Activated CD4-positive, alpha-beta T cell treated with anti-CD3 and anti-CD28 coated beads, Interleukin-2, amount 50 U/mL, for 24 hours (primary cell): Measurements from ENCODE around the gene FHL2.

ENCODE experiments used
- DNase-seq, 2 donors: peaks; one replicate each; pipeline ENCODE4 v3.0.0-alpha.2; 2020; ENCODE audit warnings: low read depth in 1 of 2, low spot score in 1 of 2

FHL2 gene

DNA sequence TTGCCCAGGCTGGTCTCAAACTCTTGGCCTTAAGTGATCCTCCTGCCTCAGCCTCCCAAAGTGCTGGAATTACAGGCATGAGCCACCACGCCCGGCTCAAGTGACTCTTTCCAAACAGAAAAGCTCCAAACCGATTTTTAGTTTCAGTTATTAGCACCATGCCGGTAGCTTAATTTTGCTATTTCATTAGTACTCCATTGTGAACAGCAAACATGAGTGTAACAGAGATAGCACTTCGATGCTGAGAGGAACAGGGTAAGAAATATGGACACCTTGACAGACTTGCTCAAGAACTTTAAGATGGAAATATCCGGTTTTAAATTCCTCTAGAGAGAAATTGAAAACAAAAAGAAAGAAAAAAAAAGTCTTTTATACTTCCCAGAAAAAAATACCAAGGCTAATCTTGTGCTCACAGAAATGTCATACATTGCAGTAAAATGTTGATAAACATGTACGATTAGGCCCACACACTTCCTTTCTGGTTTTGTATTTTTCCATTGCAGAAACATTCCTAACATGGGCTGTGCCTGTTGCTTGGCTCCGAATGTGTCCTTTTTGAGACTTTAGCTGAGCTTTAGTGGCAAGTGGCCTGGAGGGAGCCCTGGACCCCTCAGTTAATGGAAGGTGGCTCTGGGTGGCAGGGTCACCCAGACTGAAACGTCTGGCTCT, 18.3 kb downstream of the FHL2 start:
- no peak for DNase-seq

DNA sequence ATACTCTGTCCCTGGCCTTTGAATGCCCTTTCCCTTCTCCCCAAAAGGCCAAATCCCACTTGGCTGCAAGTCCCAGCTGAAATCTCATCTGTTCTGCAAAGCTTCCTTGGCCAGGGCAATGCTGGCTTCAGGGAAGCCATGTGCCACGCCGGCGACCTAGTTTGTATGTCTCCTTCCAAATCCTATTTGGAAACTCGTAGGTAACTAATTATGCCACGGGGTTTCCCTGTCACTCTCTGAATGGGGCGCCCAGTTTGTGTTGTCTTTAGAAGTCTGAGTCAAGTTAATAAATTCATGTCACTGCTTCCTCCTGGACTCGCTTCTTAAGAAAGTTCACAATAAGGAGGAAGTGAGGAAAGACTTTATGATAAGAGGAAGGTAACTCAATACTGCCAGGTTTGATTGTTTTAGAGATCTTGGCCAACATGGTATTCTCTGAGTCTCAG, 19.1 kb downstream of the FHL2 start:
- no peak for DNase-seq

DNA sequence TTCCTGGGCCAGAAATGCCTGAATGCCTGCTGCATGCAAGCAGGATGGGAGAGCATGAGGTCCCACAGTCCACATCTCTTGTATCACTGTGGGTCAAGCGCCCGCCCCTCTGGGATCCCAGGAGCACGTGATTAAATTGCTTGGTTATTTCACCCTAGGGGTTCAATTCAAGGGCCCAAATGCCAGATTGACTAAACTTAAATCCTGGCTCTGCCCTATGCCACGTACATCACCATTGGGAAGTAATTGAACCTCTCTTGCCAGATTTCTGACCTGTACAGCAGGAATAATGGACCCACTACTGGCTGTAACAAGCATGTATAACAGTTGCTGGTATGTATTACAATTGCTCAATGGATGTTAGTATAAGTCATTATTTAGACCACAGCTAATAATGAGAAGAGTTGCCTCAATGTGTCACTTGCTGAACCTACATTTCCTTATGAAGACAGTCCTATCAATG, 19.9 kb downstream of the FHL2 start:
- DNase-seq = no peak

DNA sequence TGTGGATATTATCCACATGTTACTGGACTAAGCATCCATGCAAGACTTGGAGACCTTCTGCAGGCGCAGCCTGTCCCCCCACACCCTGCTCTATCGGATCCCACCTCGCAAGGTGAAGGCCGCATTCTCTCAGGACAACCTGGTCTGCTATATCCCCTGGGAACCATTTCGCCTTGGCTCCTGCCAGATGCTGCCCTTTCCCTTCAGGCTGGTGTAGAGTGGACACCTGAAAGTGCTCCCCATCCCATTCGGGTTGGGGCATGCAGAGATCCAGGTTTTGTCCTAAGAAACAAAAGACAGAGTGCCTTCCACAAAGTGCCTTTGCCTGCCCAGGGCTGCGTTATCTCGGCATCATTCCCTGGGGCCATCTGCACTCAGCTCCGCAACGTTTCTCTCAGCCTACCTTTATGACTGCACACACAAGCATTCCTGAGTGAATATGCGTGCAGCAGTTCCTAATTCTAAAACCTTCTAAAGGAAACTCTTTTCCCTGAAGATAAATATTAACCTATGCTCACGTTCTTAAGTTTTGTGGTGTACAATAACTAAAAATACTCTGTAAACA, 20.5 kb downstream of the FHL2 start:
- no peak for DNase-seq

DNA sequence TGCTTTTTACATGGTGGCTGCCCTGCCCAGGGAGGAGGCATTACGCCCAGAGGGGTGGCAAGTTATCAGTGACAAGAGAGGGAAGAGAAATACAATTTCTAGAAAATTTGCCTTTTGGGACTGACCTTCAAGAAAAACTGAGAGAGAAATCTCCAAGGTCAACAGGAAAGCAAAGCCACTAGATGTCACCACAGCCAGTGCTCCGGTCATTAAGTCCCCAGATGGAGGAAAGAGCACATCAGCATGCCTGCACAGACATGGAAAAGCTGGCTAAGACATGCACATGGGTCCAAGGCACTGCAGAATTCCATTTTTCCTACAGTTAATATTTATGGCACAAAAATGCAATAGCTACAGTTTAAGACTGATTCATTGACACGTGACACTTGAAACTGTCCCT, 21.0 kb downstream of the FHL2 start:
- DNase-seq = no peak

DNA sequence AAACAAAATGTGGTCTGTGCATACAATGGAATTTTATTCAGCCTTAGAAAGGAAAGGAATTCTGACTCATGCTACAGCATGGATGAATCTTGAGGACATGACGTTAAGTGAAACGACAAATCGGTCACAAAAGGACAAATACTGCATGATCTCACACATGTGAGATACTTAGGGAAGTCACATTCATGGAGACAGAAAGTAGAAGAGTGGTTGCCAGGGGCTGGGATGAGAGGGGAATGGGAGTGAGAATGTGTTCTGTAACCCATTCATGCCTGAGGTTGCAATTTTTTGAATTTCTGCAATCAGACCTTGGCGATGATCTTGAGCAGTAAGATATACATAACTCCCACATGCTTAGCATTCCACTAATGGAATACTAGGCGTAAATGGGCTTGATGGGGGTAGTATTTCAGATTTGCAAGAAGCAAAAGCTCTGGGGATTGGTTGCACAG, 22.0 kb downstream of the FHL2 start:
- no peak for DNase-seq

DNA sequence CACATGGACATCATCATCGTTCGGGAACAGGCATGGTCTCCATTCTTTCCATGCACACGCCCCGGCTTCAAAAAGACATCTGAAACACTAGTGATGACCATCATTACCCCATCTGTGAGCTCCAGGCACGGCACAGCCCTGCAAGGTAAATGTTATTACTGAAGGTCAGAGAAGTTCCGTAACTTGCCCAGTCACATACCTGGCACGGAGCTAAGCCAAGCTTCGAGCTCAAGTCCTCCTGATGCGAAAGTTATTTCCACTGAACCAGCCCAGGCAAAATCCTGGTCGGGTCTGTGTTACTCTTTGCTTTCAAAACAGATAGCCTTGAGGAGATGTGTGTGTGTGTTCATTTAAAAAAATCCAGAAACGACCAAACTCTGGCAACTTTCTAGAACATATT, 22.8 kb downstream of the FHL2 start:
- no peak for DNase-seq

DNA sequence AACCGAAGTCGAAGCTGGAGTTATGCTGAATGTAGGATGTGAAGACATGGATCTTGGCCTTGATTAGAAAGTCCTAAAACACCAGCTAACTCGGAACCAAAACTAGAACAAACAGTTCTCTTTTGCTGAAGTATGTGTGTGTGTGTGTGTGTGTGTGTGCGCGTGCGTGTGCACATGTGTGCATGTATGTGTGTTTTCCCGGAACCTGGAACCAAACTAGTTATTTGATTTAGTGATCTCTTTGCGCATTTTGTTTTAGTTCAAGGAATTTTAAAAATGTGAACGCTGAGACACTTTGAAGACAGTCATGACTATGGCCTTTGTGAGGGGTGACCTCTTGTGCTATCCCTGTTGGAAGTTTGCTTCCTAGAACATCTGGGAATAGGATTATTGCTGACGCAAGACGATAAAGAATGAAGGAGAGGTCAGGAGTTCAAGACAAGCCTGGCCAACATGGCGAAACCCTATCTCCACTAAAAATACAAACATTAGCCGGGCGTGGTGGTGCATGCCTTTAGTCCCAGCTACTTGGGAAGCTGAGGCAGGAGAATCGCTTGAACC, 23.8 kb downstream of the FHL2 start:
- DNase-seq = no peak

DNA sequence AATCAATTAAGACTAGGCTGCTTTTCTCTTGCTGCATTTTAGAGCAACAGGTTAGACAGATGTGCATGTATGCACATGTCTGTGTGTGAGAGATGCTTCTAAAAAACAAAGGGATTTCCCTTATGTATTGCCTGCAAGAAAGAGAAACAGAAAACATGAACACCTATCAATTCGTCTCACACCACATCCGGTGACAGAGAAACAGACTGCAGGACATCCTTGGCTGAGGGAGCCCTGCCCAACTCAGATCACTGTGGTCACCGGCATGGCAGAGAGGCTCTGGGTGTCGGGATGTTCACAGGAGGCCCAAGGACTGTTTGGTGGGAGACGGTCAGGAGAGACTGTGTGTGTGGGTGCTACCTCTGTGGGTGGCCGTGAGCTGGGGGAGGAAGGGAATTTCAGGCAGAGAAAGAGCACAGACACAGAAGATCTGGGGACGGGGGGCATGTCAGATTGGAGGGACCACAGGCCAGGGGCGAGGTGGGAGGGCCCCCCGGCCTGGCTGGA, 24.9 kb downstream of the FHL2 start:
- no peak for DNase-seq

DNA sequence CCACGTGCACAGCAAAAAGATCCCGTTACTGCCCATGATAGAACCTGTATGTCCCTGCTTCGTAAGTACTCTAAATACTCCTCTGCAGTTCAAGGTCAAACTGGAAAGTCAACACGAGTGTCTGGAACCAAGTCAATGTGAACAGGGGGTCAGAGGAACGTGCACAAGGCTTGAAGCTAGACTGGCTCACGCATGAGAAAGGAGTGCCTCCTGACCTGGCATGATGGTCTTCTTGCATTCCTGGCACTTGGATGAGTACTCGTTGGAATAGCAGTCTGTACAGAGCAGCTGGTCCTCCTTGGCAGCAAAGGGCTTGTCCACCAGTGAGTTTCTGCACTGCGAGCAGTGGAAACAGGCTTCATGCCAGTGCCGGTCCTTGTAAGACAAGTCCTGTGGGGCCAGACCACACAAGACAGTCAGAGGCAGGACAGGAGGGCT, 25.5 kb downstream of the FHL2 start:
- no peak for DNase-seq

DNA sequence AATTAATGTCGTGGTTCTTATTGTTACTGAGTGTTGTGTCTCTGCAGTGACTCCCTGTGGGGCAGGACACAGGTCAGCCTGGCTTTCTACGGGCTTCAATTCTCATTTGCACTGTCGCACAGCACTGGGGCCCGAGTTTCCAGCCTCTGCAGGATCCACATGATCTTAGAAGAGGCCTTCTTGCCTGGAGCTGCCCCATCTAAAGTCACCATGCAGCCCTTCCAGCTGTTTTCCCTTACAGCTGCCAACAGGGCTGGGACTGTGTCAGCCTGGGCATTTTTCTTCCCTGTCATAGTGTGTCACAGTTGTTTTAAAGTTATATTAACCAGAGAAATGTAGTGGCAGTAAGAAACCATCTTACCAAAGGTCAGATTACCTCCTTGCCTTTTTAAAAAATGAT, 27.0 kb downstream of the FHL2 start:
- DNase-seq = no peak

DNA sequence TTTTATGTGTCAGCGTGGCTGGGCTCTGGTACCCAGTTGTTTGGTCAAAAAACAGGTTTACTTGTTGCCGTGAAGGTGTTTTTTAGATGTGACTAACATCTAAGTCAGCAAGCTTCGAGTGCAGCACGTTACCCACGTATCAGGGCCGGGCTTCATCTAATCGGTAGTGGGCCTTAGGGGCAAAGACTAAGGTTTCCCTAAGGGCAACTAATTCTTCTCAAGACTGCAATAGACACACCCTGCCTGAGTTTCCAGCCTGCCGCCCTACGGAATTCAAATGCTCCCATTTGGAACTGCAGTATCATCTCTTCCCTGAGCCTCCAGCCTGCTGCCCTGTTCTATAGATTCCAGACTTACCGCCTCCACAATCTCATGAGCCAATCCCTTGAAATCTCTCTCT, 27.7 kb downstream of the FHL2 start:
- no peak for DNase-seq

DNA sequence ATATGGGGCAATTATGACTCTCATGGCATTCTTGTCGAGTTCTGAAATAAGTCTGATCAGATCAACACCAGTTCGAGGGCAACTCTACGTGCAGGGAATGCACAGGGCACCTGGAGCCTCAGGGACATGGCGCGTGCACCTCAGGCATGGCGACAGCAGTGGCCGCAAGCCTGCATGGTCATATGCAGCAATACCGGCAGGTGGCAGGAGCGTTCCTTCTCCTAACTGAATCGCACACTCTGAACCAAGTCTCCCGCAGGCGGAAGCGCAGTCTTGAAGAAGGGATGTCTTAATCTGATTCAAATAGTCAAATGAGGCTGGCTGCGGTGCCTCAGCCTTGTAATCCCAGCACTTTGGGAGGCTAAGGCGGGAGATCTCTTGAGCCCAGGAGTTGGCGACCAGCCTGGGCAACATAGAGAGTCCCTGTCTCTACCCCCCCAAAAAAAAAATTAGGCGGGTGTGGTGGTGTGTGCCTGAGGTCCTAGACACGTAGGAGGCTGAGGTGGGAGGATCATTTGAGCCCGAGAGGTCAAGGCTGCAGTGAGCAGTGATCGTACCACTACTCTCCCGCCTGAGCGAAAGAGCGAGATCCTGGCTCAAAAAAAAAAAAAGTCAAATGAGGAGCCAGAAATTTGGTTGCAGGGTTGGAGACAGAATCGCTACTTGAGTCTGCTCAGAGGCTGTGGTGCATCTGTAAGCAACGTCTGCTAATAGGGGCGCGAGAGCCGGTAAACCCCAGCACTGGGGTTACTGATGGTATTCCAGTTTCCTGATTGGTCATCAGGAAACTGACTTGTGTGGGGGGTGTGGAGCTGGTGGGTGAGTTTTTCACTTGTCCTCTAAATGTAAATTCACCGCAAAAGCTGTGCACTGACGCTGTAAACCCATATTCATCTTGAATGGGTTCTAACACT, 28.8 kb downstream of the FHL2 start:
- DNase-seq = peak; percentile 75 to 81

DNA sequence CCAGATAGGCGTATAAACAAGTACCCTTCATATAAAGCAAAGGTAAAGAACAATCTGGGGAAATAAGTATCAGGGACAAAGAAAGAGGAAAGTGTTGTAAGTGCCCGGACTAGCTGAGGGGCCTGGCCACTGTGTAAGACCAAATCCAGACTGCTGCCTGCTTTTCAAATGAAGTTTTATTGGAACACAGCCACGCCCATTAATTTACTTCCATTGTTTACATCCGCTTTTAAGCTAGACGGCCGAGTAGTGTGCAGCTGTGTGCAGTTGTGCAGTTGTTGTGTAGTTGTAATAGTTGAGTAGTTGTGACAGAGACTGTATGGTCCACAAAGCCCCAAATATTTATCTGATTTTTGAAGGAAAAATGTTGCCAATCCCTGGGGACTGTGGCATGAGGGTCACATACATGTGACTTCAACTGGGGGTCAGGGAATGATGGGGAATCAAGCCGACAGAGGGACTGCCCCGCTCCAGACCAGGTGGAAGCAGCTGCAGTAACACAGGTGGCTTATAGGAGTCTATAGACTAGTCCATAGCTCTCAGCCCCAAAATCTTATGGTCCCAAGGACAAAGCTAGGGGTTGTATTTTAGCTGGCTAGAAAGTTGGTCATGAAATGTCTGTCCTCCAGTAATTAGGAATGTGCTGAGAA, 30.0 kb downstream of the FHL2 start:
- no peak for DNase-seq

DNA sequence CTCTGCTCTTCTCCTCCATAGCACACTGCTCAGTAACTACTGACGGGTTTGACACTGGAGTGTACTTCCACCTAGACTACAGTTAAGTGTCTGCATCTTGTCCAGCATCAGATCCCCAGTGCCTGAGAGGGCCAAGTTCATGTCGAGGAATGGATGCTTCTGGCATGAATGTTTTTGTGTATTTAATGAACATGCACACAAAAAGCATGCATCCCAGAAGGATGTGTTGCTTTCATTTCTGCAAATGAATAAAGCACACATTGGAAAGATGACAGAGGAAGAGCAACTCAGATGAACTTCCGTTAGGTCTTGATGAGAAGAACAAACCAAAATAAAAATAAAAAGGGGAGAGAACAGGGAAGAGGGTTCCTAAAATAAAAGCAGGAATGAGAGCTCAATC, 33.6 kb downstream of the FHL2 start:
- DNase-seq = no peak

DNA sequence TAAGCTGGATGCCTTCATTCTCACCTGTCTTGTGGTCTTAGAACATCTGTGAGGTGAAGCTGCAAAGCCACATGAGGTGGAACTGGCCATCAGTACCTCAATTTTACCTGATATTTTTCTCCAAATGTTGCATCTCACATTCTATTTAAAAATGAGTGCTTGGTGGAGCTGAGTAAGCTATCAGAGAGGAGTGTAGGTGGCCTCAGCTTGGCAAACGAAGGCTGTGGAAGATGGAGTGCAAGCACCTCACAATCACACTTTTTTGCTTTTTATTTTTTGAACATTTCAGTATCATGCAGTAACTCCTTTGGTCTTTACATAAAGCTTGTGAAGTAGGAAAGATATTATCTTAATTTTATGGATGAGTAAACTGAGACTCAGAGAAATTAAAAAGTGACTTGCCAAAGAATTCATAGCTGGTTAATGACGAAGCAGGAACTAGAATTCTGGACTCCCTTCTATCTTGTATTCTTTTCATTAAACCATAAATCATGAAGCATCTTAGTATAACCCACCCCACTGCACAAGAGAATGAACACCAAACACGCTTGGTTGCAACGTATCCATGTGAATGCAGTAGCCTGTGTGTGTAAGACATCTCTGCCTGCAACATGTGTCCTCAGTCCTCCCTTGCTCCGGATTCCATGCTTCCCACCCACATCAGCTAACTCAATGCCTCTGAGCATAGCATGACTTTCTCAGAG, 34.3 kb downstream of the FHL2 start:
- no peak for DNase-seq

DNA sequence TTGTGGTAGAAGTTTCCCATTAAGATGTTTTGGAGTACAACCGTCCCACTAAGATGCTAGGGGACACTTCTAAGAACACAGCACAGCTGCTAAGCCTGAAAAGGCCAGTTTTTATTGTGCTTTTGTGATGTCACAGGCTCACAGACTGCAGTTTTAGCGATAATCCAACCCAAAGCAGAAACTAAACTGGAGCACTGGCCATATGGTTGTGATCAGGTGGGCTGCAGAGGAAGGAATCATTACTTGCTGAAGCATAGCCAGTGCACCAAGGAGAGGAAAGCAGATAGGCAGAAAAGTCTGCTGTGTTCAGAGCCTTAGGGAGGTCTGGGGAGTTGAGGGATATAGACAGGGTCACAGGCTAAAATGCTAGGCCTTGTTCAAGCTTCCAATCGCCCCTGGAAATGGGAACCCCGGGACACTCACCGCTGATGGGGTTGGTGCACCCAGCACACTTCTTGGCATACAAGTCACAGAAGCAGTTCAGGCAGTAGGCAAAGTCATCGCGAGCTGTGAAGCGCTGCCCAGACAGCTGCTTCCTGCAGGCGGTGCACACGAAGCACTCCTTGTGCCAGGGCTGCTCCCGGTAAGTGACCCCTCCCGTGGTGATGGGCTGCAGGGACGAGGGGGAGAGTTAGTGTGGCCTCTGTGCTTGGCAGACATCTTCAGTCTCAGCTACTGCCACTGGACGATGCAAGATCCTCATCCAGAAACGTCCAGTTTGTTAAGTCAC, 35.8 kb downstream of the FHL2 start:
- DNase-seq = no peak

DNA sequence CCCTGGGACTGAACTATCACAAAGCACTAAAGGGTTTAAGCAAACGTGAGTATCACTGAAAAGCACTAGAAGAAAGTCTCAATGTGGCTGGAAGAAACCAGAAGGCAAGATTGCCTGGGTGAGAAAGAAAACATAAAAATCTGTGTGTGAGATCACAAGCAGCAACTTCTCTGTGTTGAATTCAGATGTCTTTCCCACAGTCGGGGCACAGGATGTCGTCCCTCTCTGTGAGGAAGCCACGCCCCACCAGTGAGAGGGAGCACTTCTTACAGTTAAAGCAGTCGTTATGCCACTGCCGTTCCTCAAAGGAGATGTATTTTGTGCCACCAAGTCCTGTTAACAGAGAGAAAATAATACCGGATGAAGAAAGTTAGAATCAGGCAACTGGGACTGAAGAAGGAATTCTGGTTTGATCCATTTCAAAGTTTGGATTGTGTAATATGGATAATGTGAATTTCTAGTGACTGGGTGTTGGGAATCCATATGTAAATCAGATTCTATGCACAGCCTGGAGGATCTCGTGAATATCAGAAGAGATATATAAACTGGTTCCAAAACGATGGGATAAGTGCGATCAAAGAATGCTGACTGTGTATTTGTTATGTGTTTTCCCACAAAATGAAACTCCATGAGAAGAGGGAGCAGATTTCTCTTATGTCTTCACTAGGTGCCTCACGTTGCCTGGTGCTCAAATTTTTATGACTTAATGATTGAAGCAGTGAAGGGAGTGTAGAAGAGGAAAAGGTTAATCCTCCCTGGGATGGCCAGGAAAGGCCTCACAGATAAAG, 37.6 kb downstream of the FHL2 start:
- DNase-seq = peak in 1 of 2 donors; percentile 17

DNA sequence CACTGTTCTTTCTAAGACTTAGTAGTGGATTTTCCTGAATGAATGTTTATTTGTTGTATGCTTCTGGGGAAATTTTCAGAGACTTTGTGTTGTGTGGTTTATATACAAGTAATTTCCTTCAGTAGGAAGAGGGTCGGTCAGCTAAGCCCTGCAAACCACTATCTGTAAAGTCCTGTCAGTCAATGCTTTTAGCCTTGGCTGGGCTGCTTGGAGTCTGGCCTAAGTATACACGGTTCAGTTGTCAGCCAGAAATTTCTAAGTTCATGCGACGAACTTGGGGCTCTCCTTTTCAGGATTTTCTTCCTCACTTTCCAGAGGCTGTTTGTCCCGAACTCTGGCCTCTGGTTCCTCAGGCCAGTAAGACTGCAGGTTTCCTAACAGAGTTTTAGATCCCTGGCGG, 40.3 kb downstream of the FHL2 start:
- no peak for DNase-seq
